Calu3 (cell line): ENCODE measurements around the gene OOEP. TPM values are rescaled to one million over a fixed set of nuclear protein-coding genes. Genes with fewer than 3 reads are reported as not detected.

Experiments used
- BruUV-seq: library from RNA; stranded (reverse); fragments of 400-500 nt; replicated peaks from 2 replicates; lab custom pipeline; 2021; lab: Mats Ljungman, UMichigan
- CTCF ChIA-PET: fragments of 300-600 bp; sonication (Branson Sonifier 250); formaldehyde crosslinking; loops from one replicate; lab custom pipeline; 2022; ENCODE audit warnings: antibody characterized with exemption; lab: Charles Lee
- DNase-seq: peaks from one replicate; pipeline ENCODE4 v3.0.0; 2022
- H3K27ac Mint-ChIP-seq: one replicate; pipeline ENCODE4 v1.8.0; 2022; ENCODE audit warnings: mixed read lengths; ENCODE audit not compliant: unreplicated experiment
- H3K27me3 Mint-ChIP-seq: one replicate; pipeline ENCODE4 v1.8.0; 2022; ENCODE audit warnings: mixed read lengths; ENCODE audit not compliant: unreplicated experiment
- H3K36me3 Mint-ChIP-seq: one replicate; pipeline ENCODE4 v1.8.0; 2022; ENCODE audit warnings: mild to moderate bottlenecking, moderate library complexity, mixed read lengths; ENCODE audit not compliant: insufficient read depth, unreplicated experiment
- H3K4me1 Mint-ChIP-seq: one replicate; pipeline ENCODE4 v1.8.0; 2022; ENCODE audit warnings: mild to moderate bottlenecking, low read depth, mixed read lengths; ENCODE audit not compliant: unreplicated experiment
- H3K4me3 Mint-ChIP-seq: one replicate; pipeline ENCODE4 v1.8.0; 2022; ENCODE audit warnings: mild to moderate bottlenecking, low read depth, moderate library complexity, mixed read lengths; ENCODE audit not compliant: unreplicated experiment
- H3K9me3 Mint-ChIP-seq: one replicate; pipeline ENCODE4 v1.8.0; 2022; ENCODE audit warnings: low read depth, mixed read lengths; ENCODE audit not compliant: unreplicated experiment
- intact Hi-C: fragments of 100-400 bp; cut with micrococcal nuclease; formaldehyde crosslinking; loops from one replicate; pipeline ENCODE4 v1.10.0; 2022; ENCODE audit not compliant: unreplicated experiment
- total RNA-seq: library from RNA; stranded (reverse); gene quantifications from 2 replicates; pipeline ENCODE4 v1.2.3, GENCODE V29; 2022
- TF ChIP-seq, protein P1 (sequence below): fragments of 200-600 bp; IDR thresholded peaks from one replicate; pipeline ENCODE4 v1.8.0; 2022; ENCODE audit warnings: antibody characterized with exemption; ENCODE audit not compliant: unreplicated experiment

OOEP gene
- total RNA-seq, 1 experiment from 2014 or later = 7.1 TPM

DNA sequence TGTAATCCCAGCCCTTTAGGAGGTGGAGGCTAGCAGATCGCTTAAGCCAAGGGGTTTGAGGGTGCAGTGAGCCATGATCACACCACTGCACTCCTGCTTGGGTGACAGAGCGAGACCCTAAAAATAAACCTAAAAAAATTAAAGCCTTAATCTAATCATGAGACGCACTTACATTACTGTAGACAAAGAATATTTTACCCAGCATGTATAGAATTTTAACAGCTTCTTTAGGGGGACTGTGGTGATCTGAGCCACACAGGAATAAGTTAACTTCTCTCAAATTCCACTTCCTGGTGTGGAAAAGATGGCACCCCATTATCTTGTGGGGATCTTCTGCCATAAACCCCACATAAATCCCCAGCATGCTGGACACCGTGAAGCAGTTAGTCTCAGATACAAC lies 2.3 kb upstream of the OOEP start:
- Mint-ChIP-seq H3K27ac (no peak overlapping the region), H3K36me3 (no peaks in the 10 kb centered on the region), H3K9me3 (no peaks in the 10 kb centered on the region), H3K27me3 (no peaks in the 10 kb centered on the region), H3K4me3 (no peak overlapping the region), H3K4me1 (no peaks in the 10 kb centered on the region)
- TF ChIP-seq, protein P1, sequence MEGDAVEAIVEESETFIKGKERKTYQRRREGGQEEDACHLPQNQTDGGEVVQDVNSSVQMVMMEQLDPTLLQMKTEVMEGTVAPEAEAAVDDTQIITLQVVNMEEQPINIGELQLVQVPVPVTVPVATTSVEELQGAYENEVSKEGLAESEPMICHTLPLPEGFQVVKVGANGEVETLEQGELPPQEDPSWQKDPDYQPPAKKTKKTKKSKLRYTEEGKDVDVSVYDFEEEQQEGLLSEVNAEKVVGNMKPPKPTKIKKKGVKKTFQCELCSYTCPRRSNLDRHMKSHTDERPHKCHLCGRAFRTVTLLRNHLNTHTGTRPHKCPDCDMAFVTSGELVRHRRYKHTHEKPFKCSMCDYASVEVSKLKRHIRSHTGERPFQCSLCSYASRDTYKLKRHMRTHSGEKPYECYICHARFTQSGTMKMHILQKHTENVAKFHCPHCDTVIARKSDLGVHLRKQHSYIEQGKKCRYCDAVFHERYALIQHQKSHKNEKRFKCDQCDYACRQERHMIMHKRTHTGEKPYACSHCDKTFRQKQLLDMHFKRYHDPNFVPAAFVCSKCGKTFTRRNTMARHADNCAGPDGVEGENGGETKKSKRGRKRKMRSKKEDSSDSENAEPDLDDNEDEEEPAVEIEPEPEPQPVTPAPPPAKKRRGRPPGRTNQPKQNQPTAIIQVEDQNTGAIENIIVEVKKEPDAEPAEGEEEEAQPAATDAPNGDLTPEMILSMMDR = no peak
- BruUV-seq = no TSS peak
- DNase-seq = no peak
- intact Hi-C loops = no loop called here
- CTCF ChIA-PET = interaction anchor here (0.6 kb wide), 1 partner anchor 12 kb away, joined by 3 read pairs; no protein-coding TSS in a partner anchor

DNA sequence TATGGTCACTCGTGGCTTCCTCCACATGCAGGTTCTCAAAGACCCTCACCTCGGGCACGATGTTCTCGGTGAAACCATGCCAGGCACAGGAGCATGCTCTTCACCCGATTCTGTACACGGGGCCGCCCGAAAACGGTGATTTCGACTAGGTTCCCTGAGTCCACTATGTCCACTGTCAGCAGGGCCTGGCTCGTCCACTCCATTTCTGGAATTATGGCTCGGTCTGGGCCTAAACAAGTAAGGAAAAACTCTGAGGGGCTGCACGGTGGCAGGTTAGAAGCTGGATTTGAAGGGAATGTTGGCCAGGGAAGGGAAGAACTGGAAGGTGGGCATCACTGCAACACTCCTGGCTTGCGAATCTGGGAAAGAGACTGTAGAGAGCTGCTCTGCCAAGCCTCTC lies 540 bp downstream of the OOEP start:
- intact Hi-C loops = no loop called here

DNA sequence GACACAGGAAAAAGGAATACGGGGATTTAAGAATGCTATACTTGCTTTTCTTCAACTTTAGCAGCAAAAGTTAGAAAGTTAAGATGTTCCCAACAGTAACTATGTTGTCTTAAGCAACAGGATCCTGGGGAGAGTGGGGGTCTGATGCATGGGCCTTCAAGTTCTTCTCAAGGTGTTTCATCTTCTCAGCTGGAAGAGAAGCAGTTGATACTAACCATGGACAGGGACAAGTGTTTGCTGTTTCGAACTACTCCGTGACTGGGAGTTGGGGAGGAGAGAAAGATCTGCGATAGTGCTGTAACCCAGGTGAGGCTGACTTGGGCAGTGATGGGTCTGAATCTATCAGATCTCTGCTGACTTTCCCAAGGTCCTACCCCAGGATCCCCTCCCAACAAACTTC lies 1.0 kb downstream of the OOEP start:
- Mint-ChIP-seq H3K27me3 (no peaks in the 10 kb centered on the region), H3K9me3 (no peaks in the 10 kb centered on the region), H3K36me3 (no peaks in the 10 kb centered on the region), H3K27ac (no peak overlapping the region), H3K4me3 (no peak overlapping the region), H3K4me1 (no peaks in the 10 kb centered on the region)
- TF ChIP-seq, protein P1 = no peak
- no peak for DNase-seq
- intact Hi-C loops = no loop called here
- CTCF ChIA-PET = no interaction called here
- no TSS peak for BruUV-seq

More for the DNA sequence above, 540 bp downstream of the OOEP start:
- H3K9me3 Mint-ChIP-seq = no peaks in the 10 kb centered on the region
- H3K27me3 Mint-ChIP-seq = no peaks in the 10 kb centered on the region
- H3K27ac Mint-ChIP-seq = no peak overlapping the region
- BruUV-seq = no TSS peak
- no peaks in the 10 kb centered on the region for H3K36me3 Mint-ChIP-seq
- CTCF ChIA-PET = interaction anchor here (0.5 kb wide), 1 partner anchor 1161 kb away, joined by 3 read pairs; no protein-coding TSS in a partner anchor
- TF ChIP-seq, protein P1 = no peak
- DNase-seq = no peak
- no peaks in the 10 kb centered on the region for H3K4me1 Mint-ChIP-seq
- no peak overlapping the region for H3K4me3 Mint-ChIP-seq

DNA sequence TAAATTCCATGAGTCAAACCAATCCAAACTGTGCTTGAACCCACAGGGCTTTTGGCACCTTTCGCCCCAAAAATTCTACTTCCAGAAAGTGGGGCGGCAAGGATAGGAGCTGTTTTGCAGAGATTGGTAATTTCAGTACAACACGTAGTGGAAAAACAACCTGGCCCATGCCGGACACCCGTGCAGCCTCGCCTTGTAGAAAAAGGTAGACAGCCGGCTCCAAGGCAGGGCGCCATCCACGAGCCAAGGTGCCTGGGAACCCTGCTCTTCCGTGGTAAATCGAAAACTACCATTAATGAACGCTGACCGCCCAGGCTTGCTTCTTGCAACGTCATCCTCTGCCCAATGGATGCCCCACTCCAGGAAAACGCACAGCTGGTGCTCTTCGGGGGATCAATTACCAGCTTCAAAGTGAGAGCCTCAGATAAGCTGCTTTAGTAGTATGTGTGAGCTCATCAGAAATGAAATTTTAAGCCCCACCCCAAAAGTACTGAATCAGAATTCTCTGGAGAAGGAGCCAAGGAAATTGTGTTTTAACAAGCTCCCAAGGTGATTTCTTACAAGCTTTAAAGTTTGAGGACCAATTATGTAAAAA lies 1.8 kb downstream of the OOEP start:
- TF ChIP-seq, protein P1 = no peak
- H3K27me3 Mint-ChIP-seq = no peaks in the 10 kb centered on the region
- no peak overlapping the region for H3K4me3 Mint-ChIP-seq
- intact Hi-C loops = no loop called here
- DNase-seq = no peak
- BruUV-seq = no TSS peak
- H3K27ac Mint-ChIP-seq = no peak overlapping the region
- H3K36me3 Mint-ChIP-seq = no peaks in the 10 kb centered on the region
- H3K4me1 Mint-ChIP-seq = no peaks in the 10 kb centered on the region
- CTCF ChIA-PET = interaction anchor here (0.7 kb wide), 2 partner anchors 28 to 323 kb away, joined by 3 to 11 read pairs; no protein-coding TSS in a partner anchor
- H3K9me3 Mint-ChIP-seq = no peaks in the 10 kb centered on the region
